Left lung (tissue), 10 donors: Measurements from ENCODE around the gene CRBN. TPM values are rescaled to one million over a fixed set of nuclear protein-coding genes. Genes with fewer than 3 reads are reported as not detected.

Experiments used
- ATAC-seq: fragments of 200-7000 bp; cut with Tn5 transposase; one replicate; pipeline ENCODE4 v1.9.1; 2020; ENCODE audit warnings: moderate library complexity
- DNase-seq, 4 donors: peaks; one replicate each; pipeline ENCODE4 v3.0.0-alpha.2; 2013 to 2020
- H3K27ac ChIP-seq, 2 donors: fragments of 200-600 bp; sonication (generic) in 1 of 2; one replicate each; pipeline versions ENCODE4 v1.5.0 to v1.8.0; 2020 to 2021
- H3K27me3 ChIP-seq, 2 donors: fragments of 200-600 bp; sonication (generic) in 1 of 2; one replicate each; pipeline versions ENCODE4 v1.5.0 to v1.8.0; 2020 to 2021
- H3K36me3 ChIP-seq, 2 donors: fragments of 200-600 bp; sonication (generic) in 1 of 2; one replicate each; pipeline versions ENCODE4 v1.5.0 to v1.8.0; 2020 to 2021
- H3K4me1 ChIP-seq, 2 donors: fragments of 200-600 bp; one replicate each; pipeline ENCODE4 v1.8.0; 2021
- H3K4me3 ChIP-seq, 2 donors: fragments of 200-600 bp; sonication (generic) in 1 of 2; one replicate each; pipeline versions ENCODE4 v1.5.0 to v1.8.0; 2020 to 2021; ENCODE audit warnings: mild to moderate bottlenecking in 1 of 2
- H3K9me3 ChIP-seq, 2 donors: fragments of 200-600 bp; sonication (generic) in 1 of 2; one replicate each; pipeline versions ENCODE4 v1.5.0 to v1.8.0; 2020 to 2021
- intact Hi-C, 2 donors: fragments of 100-400 bp; cut with DNase I; formaldehyde crosslinking; loops; one replicate each; pipeline versions ENCODE4 v1.11.2 to v1.14.2; 2022
- polyA plus RNA-seq, 6 donors: library from polyadenylated mRNA; unstranded; fragments of 120-200 nt; gene quantifications; one replicate each; pipeline ENCODE4 v1.2.1, GENCODE V29; 2013; ENCODE audit not compliant: insufficient read length in 6 of 6
- total RNA-seq, 2 donors: library from RNA; stranded (reverse); fragmentation: NEBNext Ultra II Directional; extraction: Animal tissue kit (Norgen Biotek cat#: 25700); gene quantifications; one replicate each; pipeline ENCODE4 v1.2.1, GENCODE V29; 2021
- TF ChIP-seq, protein P1 (sequence below), 2 donors: fragments of 200-600 bp; sonication (generic) in 1 of 2; IDR thresholded peaks; one replicate each; pipeline versions ENCODE4 v1.5.0 to v1.8.0; 2021; ENCODE audit warnings: antibody characterized with exemption in 2 of 2
- donor health status: DM: no; HTN: yes; CAD: no.
- donor health status: DM: no; HTN: no; CAD: no.

CRBN gene
- total and polyA plus RNA-seq, 8 donors, result 34.4 to 79.6 (median 62.2) TPM

DNA sequence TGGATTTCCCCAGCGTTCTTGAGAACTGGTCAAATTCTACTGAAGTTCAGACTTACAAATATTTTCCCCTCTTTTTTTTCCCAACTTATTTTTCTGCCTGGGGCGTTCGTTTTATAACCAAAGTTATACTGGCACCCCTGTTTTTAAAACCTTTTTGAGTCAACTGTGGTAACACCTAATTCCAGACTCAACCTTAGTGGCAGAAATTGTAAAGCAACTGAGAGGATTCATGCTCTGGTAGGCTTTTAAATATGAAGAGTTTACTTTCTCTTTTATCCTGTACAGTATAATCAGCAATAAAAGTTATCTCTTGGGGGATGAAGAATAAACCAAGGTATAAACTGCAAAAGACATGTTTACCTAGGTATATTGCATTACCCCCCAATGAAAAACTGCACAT is 71.6 kb downstream of the CRBN start:
- no peak for DNase-seq
- TF ChIP-seq, protein P1, sequence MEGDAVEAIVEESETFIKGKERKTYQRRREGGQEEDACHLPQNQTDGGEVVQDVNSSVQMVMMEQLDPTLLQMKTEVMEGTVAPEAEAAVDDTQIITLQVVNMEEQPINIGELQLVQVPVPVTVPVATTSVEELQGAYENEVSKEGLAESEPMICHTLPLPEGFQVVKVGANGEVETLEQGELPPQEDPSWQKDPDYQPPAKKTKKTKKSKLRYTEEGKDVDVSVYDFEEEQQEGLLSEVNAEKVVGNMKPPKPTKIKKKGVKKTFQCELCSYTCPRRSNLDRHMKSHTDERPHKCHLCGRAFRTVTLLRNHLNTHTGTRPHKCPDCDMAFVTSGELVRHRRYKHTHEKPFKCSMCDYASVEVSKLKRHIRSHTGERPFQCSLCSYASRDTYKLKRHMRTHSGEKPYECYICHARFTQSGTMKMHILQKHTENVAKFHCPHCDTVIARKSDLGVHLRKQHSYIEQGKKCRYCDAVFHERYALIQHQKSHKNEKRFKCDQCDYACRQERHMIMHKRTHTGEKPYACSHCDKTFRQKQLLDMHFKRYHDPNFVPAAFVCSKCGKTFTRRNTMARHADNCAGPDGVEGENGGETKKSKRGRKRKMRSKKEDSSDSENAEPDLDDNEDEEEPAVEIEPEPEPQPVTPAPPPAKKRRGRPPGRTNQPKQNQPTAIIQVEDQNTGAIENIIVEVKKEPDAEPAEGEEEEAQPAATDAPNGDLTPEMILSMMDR (IDR thresholded peaks at IDR 0.05), result no peak
- Histone ChIP-seq H3K4me1 (no peaks in the 10 kb centered on the region), H3K27ac (no peak overlapping the region), H3K36me3 (no peaks in the 10 kb centered on the region), H3K9me3 (no peaks in the 10 kb centered on the region), H3K27me3 (no peaks in the 10 kb centered on the region), H3K4me3 (no peak overlapping the region)
- no peak for ATAC-seq
- intact Hi-C loops, result no loop called here

DNA sequence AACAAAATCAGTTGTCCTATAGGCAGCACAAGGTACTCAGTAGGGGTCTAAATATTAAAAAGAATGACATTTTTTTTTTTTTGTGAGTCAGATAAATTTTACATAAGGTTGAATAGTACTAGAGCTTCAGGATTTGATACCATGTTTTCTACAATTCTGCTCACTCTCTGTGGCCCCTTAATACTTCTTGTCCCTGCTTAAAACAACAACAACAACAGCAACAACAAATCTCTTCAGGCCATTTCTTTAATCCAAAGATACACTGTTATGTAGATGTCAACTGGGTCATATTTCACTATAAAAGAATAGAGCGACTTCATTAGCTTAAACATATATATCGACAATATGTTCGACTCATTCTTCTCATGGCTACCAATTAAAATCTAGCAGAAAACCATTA is 72.3 kb downstream of the CRBN start:
- no peak for DNase-seq
- intact Hi-C loops, result no loop called here
- ATAC-seq, result no peak
- Histone ChIP-seq H3K36me3 (no peaks in the 10 kb centered on the region), H3K27ac (no peak overlapping the region), H3K27me3 (no peaks in the 10 kb centered on the region), H3K4me1 (no peaks in the 10 kb centered on the region), H3K4me3 (no peak overlapping the region), H3K9me3 (no peaks in the 10 kb centered on the region)
- TF ChIP-seq, protein P1 (IDR thresholded peaks at IDR 0.05), result no peak

DNA sequence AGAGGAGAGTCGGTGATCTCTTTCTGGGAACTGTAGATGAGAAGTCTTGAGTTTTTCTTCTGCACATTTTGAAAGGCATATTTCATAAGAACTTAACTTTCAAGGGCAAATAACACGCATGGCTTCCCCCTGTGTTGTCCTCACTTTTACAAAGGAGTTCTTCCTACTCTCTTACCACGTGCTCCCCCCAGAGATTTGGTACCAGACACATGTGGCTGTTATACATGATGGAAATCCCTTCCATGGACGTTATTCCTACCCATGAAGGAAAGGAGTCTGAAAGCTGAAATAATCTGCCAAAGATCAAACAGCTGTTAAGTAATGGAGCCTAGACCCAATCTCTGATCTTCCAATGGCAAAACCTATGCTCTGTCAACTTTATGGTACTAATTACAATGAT is 73.7 kb downstream of the CRBN start:
- DNase-seq, result no peak
- no peak overlapping the region for H3K27ac ChIP-seq
- TF ChIP-seq, protein P1 (IDR thresholded peaks at IDR 0.05), result no peak
- no peaks in the 10 kb centered on the region for H3K27me3 ChIP-seq
- H3K4me3 ChIP-seq, result no peak overlapping the region
- no peaks in the 10 kb centered on the region for H3K9me3 ChIP-seq
- H3K4me1 ChIP-seq, result no peaks in the 10 kb centered on the region
- intact Hi-C loops, result no loop called here
- no peak for ATAC-seq
- H3K36me3 ChIP-seq, result no peaks in the 10 kb centered on the region

DNA sequence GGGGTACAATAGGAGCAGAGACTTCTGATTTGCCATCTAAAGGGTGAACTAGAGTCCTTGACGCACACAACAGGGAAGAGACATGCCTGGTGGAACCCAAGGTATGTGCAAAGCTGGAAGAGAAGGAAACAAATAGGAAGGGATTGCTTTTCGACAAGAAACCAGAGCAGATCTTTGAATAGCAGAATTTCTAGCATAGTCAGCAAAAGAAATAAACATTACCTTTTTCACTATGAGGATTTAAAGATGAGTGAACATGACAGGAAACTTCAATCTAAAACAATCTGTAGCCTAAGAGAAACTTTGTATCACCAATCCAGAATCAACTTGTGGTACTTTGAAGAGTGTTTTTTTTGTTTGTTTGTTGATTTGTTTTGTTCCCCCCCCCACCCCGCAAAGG is 74.2 kb downstream of the CRBN start:
- intact Hi-C loops, result no loop called here
- H3K9me3 ChIP-seq, result no peaks in the 10 kb centered on the region
- DNase-seq, result no peak
- no peak overlapping the region for H3K4me3 ChIP-seq
- H3K36me3 ChIP-seq, result no peaks in the 10 kb centered on the region
- no peak for ATAC-seq
- no peaks in the 10 kb centered on the region for H3K4me1 ChIP-seq
- no peak overlapping the region for H3K27ac ChIP-seq
- H3K27me3 ChIP-seq, result no peaks in the 10 kb centered on the region
- TF ChIP-seq, protein P1 (IDR thresholded peaks at IDR 0.05), result no peak

DNA sequence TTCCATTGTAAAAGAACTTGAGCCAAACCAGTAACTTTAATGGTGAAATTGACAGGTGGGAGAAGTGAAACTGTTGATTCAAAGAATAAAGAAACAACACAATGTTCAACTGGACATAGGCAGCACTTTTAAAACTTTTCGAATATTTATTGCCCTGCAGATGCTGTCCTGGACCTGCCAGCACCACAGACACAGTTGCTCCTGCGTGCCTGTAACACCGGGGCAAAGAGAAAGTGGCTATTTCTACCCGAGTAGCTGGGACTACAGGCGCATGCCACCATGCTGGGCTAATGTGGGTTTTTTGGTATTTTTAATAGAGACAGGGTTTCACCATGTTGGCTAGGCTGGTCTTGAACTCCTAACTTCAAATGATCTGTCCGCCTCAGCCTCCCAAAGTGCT is 76.7 kb downstream of the CRBN start:
- ATAC-seq, result no peak
- TF ChIP-seq, protein P1 (IDR thresholded peaks at IDR 0.05), result no peak
- intact Hi-C loops, result no loop called here
- no peak overlapping the region for H3K27ac ChIP-seq
- no peaks in the 10 kb centered on the region for H3K4me1 ChIP-seq
- no peak overlapping the region for H3K4me3 ChIP-seq
- H3K27me3 ChIP-seq, result no peaks in the 10 kb centered on the region
- H3K9me3 ChIP-seq, result no peaks in the 10 kb centered on the region
- no peaks in the 10 kb centered on the region for H3K36me3 ChIP-seq
- DNase-seq, result no peak
